GM19035 (cell line): ENCODE measurements around the gene COL6A5.
"Not testable (repeated sequence)": the region's sequence is repeated elsewhere in the genome, so short reads cannot be mapped to it uniquely, and the experiment has no call there.

Experiments used
- ATAC-seq: cut with Tn5 transposase; IDR thresholded peaks from one replicate; pipeline ENCODE4 v1.9.1; 2021; ENCODE audit not compliant: unreplicated experiment

COL6A5 gene

GRCh38 chr3:130383424-130383823 lies 38.0 kb downstream of the COL6A5 start:
- ATAC-seq = no peak

GRCh38 chr3:130384476-130385025 lies 39.1 kb downstream of the COL6A5 start:
- no peak for ATAC-seq

GRCh38 chr3:130386604-130387263 lies 41.3 kb downstream of the COL6A5 start:
- no peak for ATAC-seq

- ATAC-seq = no peak
Observed at GRCh38 chr3:130389743-130390478, 44.4 kb downstream of the COL6A5 start.

GRCh38 chr3:130392266-130392665 lies 46.8 kb downstream of the COL6A5 start:
- no peak for ATAC-seq

- no peak for ATAC-seq
Observed at GRCh38 chr3:130393594-130393993, 48.1 kb downstream of the COL6A5 start.

GRCh38 chr3:130395331-130395730 lies 49.9 kb downstream of the COL6A5 start:
- no peak for ATAC-seq

- ATAC-seq = no peak
Observed at GRCh38 chr3:130395916-130396315, 50.4 kb downstream of the COL6A5 start.

- ATAC-seq = no peak
Observed at GRCh38 chr3:130404401-130404800, 58.9 kb downstream of the COL6A5 start.

- ATAC-seq = no peak
Observed at GRCh38 chr3:130405956-130406355, 60.5 kb downstream of the COL6A5 start.

GRCh38 chr3:130408253-130408652 lies 62.8 kb downstream of the COL6A5 start:
- ATAC-seq = not testable (repeated sequence)

- no peak for ATAC-seq
Observed at GRCh38 chr3:130411320-130411719, 65.8 kb downstream of the COL6A5 start.

- no peak for ATAC-seq
Observed at GRCh38 chr3:130412991-130413560, 67.6 kb downstream of the COL6A5 start.

- ATAC-seq = no peak
Observed at GRCh38 chr3:130414457-130414856, 69.0 kb downstream of the COL6A5 start.

GRCh38 chr3:130420466-130420865 lies 75.0 kb downstream of the COL6A5 start:
- no peak for ATAC-seq

- ATAC-seq = no peak
Observed at GRCh38 chr3:130423064-130423463, 77.6 kb downstream of the COL6A5 start.

- no peak for ATAC-seq
Observed at GRCh38 chr3:130424837-130425236, 79.4 kb downstream of the COL6A5 start.

GRCh38 chr3:130425484-130425883 lies 80.0 kb downstream of the COL6A5 start:
- ATAC-seq = no peak

- no peak for ATAC-seq
Observed at GRCh38 chr3:130426206-130426605, 80.7 kb downstream of the COL6A5 start.

- ATAC-seq = no peak
Observed at GRCh38 chr3:130428871-130429712, 83.6 kb downstream of the COL6A5 start.

- no peak for ATAC-seq
Observed at GRCh38 chr3:130429713-130430023, 84.2 kb downstream of the COL6A5 start.
